ENCODE results near the gene MYO7A. TPM values are rescaled to one million over a fixed set of nuclear protein-coding genes. Genes with fewer than 3 reads are reported as not detected.

The MYO7A gene
- total RNA-seq, 4 donors from 2014 or later: 3.8 to 8.7 (median 5.7) TPM

GRCh38 chr11:77208535-77208934 is 80.5 kb downstream of the MYO7A start:
- no peaks in the 10 kb centered on the region for H3K36me3 ChIP-seq
- 78 to 90% methylated on average over 10 to 11 of the region's 11 CpGs for WGBS, 2 donors
- TF ChIP-seq CTCF (IDR thresholded peaks at IDR 0.05) (no peak), POLR2A (IDR thresholded peaks at IDR 0.05) (no peak)
- no peak overlapping the region for H3K4me3 ChIP-seq (replicated peaks in 1 of 3)
- intact Hi-C loops (cut with DNase I): no loop called here
- no peaks in the 10 kb centered on the region for H3K9me3 ChIP-seq
- H3K27ac ChIP-seq: no peak overlapping the region
- no peak for DNase-seq
- no peaks in the 10 kb centered on the region for H3K4me1 ChIP-seq
- H3K27me3 ChIP-seq: no peaks in the 10 kb centered on the region

GRCh38 chr11:77209663-77210062 is 81.6 kb downstream of the MYO7A start:
- intact Hi-C loops (cut with DNase I): no loop called here
- WGBS, 2 donors: 74 to 85% methylated on average over 4 of the region's 4 CpGs
- DNase-seq: no peak

GRCh38 chr11:77211040-77211451 is 83.0 kb downstream of the MYO7A start:
- 95 to 96% methylated on average over 9 to 12 of the region's 14 CpGs for WGBS, 2 donors
- H3K27ac ChIP-seq: no peak overlapping the region
- no peaks in the 10 kb centered on the region for H3K27me3 ChIP-seq
- no peak for DNase-seq
- H3K36me3 ChIP-seq: no peaks in the 10 kb centered on the region
- H3K9me3 ChIP-seq: no peaks in the 10 kb centered on the region
- intact Hi-C loops (cut with DNase I): no loop called here
- H3K4me1 ChIP-seq: no peaks in the 10 kb centered on the region
- H3K4me3 ChIP-seq (replicated peaks in 1 of 3): no peak overlapping the region
- TF ChIP-seq CTCF (IDR thresholded peaks at IDR 0.05) (no peak), POLR2A (IDR thresholded peaks at IDR 0.05) (no peak)

More at GRCh38 chr11:77209663-77210062, 81.6 kb downstream of the MYO7A start:
- TF ChIP-seq POLR2A (IDR thresholded peaks at IDR 0.05) (no peak), CTCF (IDR thresholded peaks at IDR 0.05) (no peak)
- Histone ChIP-seq H3K27ac (no peak overlapping the region), H3K4me1 (no peaks in the 10 kb centered on the region), H3K4me3 (replicated peaks in 1 of 3) (no peak overlapping the region), H3K27me3 (no peaks in the 10 kb centered on the region), H3K36me3 (no peaks in the 10 kb centered on the region), H3K9me3 (no peaks in the 10 kb centered on the region)

GRCh38 chr11:77211594-77212251 is 83.7 kb downstream of the MYO7A start:
- intact Hi-C loops (cut with DNase I): no loop called here
- Histone ChIP-seq H3K36me3 (no peaks in the 10 kb centered on the region), H3K4me1 (no peaks in the 10 kb centered on the region), H3K27ac (no peak overlapping the region), H3K27me3 (no peaks in the 10 kb centered on the region), H3K4me3 (replicated peaks in 1 of 3) (no peak overlapping the region), H3K9me3 (no peaks in the 10 kb centered on the region)
- whole genome bisulfite sequencing, 2 donors: 85 to 89% methylated on average over 9 to 11 of the region's 11 CpGs
- TF ChIP-seq POLR2A (IDR thresholded peaks at IDR 0.05) (no peak), CTCF (IDR thresholded peaks at IDR 0.05) (no peak)
- DNase-seq: no peak

- no peak for DNase-seq
- no peaks in the 10 kb centered on the region for H3K9me3 ChIP-seq
- TF ChIP-seq CTCF (IDR thresholded peaks at IDR 0.05) (no peak), POLR2A (IDR thresholded peaks at IDR 0.05) (no peak)
- intact Hi-C loops (cut with DNase I): no loop called here
- no peaks in the 10 kb centered on the region for H3K36me3 ChIP-seq
- H3K27ac ChIP-seq: no peak overlapping the region
- no peaks in the 10 kb centered on the region for H3K4me1 ChIP-seq
- H3K27me3 ChIP-seq: no peaks in the 10 kb centered on the region
- H3K4me3 ChIP-seq (replicated peaks in 1 of 3): no peak overlapping the region
- WGBS, 2 donors: 90 to 96% methylated on average over 8 of the region's 8 CpGs
Measured at GRCh38 chr11:77212314-77213007, 84.4 kb downstream of the MYO7A start.

All from thyroid gland (tissue), 4 donors.